GM08714 (cell line): ENCODE data around the gene KNCN.

Experiments
- H3K4me3 ChIP-seq: fragments of 200-500 bp; sonication (Bioruptor generic); 2 replicates; pipeline ENCODE4 v1.5.1; 2014; ENCODE audit warnings: mild to moderate bottlenecking, low read length, inconsistent platforms
- ZNF274 ChIP-seq: IDR thresholded peaks from 2 replicates; pipeline ENCODE4 v1.6.1; 2012; ENCODE audit warnings: mild to moderate bottlenecking, low read depth, low read length

Gene KNCN

GRCh38 chr1:46580140-46580903 lies 28.9 kb upstream of the KNCN start:
- no peak for TF ChIP-seq ZNF274
- no peak overlapping the region for H3K4me3 ChIP-seq

- no peak for TF ChIP-seq ZNF274
- no peak overlapping the region for H3K4me3 ChIP-seq
These were observed 26.2 kb upstream of the KNCN start for GRCh38 chr1:46577671-46578070.

DNA sequence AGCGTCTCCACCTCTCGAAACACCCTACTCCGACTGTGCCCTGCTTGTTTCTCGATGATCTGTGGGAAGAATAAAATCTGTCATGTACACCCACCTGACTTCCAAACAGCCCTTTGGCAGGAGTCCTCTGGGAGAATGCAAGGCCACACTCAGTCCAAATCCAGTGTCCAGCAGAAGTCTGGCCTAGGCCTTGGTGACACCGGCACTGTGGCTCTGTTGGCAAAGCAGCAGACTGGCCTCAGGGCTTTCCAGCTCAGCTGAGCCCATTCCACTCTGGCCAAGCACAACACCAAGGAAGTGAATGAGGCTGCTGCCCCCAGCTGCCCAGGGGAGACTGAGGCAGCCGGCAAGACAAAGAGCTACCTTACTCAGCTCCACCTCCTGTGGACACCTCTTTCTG lies 25.1 kb upstream of the KNCN start:
- no peak for TF ChIP-seq ZNF274
- no peak overlapping the region for H3K4me3 ChIP-seq

DNA sequence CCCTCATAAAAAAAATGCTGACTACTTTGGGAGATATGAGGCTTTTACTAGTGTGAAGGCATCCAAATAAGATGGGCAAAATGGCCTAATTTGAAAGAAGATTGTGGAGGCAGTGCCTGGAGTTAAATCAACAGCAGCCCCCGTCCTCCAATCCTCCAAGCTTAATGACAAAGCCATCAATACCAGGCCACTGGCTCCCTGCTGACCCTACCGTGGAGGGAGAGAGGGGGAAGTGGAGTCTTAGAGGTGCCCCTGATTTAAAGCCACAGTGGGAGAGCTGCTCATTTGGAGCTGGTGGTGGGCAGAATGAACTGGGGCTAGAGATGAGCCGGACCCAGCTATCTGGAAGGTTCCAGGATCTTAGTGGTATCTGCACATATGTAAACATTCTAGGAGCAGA lies 24.3 kb upstream of the KNCN start:
- TF ChIP-seq ZNF274: no peak

DNA sequence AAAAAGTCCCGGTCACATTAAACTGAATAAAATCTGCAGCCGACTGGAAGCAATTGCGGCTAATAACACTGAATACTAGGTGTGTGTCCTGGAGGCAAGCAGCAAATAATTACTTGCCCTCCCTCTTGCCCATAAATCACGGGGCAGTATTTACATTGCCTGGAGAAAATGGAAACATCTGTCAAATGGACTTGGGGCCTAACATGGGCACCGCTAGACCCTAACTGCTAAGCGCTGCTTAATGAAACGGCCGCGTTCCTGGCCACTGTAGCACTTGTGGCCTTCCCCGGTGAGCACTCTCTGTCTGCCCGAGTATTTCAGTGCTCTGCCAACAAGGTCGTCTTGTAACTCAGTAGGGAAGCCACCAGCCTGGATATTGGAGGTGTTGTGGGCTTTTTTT lies 23.9 kb upstream of the KNCN start:
- H3K4me3 ChIP-seq: no peak overlapping the region
- no peak for TF ChIP-seq ZNF274

More for the DNA sequence above, 24.3 kb upstream of the KNCN start:
- no peak overlapping the region for H3K4me3 ChIP-seq

DNA sequence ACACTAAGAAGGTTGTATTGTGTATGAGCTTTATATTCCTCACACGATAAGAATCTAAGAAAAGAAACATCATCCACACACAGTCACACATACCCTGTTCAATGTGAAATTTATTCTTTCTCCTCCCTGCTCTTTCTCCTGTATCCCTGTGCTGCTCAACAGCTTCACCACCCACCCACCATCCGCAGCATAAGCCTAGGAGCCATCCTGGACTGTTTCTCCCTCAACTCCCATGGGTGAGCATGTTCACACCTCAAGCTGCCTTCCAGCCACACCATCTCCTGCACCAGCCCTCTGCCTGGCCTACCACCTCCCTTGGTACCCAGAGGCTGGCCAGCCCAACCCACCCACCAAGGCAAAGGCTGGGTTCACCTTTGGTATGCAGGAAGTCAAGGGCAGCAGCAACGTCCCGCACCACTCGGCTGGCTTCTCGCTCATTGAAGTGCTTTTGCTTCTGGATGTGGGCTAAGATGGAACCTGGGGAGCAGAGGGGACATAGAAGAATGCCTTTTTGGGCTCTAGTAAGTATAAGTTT lies 20.3 kb upstream of the KNCN start:
- H3K4me3 ChIP-seq: no peak overlapping the region
- no peak for TF ChIP-seq ZNF274

DNA sequence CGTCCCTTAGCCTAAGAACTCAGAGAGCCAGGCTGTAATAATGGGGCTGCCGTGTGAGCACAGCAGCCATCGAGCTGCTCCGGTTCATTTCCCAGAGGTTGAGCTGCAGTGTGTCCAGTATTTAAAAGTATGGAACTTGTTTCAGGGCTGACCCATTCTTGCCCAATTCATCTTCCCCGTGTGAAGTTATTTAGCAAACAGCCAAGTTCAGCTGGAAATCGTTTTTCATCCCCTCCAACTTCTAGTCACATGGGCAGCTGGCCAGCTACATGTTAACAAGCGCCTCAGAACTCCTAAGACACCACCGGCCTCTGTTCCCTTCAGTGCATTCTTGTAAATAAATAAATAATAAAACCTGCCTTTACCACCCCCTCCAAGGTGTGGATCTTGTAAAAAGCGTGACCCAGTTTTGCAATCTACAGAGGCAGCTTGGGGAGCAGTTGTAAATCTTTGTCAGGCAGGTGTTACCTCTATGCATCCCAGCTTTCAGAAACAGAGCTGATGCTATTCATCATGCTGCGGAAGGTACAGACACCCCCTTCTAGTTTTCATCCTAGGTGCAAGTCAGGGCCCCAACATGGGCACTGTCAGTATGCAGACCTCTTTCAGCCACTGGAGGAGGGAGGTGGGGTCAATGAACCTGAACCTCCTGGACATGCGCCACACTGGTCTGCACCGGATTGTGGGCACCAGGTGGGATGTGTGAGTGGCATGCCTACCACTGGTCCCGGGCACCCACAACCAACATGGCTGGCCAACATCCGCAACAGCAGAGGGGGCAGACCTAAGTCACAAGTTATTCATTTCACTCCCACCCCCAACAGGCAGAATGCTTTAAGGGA lies 18.7 kb upstream of the KNCN start:
- TF ChIP-seq ZNF274: no peak
- no peak overlapping the region for H3K4me3 ChIP-seq

DNA sequence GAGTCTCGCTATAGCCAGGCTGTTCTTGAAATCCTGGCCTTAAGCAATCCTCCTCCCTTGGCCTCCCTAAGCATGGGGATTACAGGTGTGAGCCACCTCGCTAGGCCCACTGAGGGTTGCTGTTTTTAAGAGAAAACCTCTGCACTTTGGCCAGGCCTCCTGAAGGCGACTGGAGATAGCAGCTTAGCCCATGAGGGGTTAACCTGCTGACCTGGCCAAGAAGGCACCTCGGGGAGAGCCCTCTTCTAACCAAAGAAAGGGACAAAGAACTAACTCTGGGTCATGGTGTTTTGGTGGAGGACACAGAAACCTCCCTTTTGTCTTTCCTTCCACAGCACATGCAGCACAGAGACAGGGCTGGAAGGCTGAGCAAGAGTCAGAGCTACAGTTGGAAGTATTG lies 17.7 kb upstream of the KNCN start:
- H3K4me3 ChIP-seq: no peak overlapping the region
- no peak for TF ChIP-seq ZNF274

DNA sequence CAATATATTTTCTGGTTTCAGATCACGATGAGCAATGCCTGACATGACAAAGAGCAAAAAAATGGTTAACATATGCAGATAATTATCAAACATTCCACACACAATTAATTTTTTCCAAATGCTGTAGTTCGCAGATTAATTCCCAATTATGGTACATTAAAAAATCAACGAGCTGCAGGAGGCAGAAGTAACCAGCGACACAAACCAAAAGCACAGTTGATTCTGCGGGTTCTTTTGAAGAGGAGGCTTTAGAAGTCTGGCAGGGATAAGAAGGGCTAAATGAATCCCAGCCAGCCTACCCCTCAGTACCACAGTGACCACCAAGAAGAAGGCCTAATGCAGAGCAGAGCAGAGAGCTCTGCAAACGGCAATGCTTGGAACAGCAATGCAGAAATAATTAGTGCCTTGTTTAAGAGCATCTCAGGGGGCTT lies 17.0 kb upstream of the KNCN start:
- no peak for TF ChIP-seq ZNF274
- no peak overlapping the region for H3K4me3 ChIP-seq

GRCh38 chr1:46563341-46563740 lies 11.9 kb upstream of the KNCN start:
- no peak for TF ChIP-seq ZNF274
- H3K4me3 ChIP-seq: no peak overlapping the region

- no peak overlapping the region for H3K4me3 ChIP-seq
These were observed 11.1 kb upstream of the KNCN start for GRCh38 chr1:46562498-46562897.

DNA sequence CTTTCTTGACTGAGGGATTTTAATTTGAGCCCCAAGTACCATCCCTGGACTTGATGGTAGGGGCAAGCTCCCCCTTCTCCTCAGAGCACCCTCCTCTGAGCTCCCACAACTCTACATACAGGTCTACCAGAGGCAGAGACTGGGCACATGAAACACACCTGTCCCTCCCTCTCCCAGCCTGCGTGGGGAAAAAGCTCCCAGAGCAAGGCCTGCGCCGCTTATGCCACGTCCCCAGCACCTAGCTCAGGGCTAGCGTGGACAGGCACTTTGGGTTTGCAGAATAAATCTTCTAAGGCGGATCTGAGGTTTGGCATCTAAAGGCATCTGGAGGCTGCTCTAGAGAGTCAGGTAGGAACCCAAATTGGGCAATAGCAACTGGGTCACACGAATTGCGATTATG lies 7.5 kb upstream of the KNCN start:
- TF ChIP-seq ZNF274: no peak
- no peak overlapping the region for H3K4me3 ChIP-seq

More at GRCh38 chr1:46562498-46562897, 11.1 kb upstream of the KNCN start:
- TF ChIP-seq ZNF274: no peak

DNA sequence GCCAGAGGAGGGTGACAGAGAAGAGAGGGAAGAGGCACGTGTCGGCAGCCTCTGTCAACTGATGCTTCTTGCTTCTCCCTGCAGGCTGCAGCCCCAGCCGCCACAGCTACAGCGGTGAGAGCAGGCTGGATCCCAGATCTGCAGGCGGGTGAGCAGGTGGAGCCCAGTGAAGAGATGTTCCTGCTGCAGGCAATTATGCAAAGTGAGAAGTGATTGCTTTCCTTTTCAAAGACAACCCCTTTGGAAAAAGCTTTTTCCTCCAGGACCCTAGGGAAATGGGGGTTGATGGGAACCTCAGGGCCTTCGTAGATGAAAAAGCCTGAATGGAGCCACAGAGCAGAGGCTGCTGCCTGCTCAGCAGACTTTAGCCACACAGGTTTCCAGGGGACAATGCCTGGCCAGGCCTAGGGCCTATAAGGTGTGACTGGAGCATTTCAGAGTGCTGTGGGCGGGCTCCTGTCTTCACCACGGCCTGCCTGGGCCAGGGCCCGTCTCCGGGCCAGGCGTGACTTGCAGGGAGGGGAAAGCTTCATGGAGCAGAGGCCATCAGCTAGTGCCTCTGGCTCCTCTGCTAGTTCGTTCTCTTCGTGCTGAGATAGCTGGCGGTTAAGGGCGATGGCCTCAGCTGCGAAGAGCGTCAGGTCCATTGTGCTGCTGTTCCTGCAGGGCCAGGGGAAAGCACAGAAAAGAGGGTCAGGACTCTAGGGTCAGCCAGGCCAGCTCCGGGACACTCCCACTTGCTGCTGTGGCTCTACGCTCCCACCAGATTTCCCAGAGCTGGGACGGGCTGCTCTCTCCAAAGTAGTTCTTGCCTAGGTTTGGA lies 6.9 kb upstream of the KNCN start:
- no peak overlapping the region for H3K4me3 ChIP-seq
- TF ChIP-seq ZNF274: no peak

DNA sequence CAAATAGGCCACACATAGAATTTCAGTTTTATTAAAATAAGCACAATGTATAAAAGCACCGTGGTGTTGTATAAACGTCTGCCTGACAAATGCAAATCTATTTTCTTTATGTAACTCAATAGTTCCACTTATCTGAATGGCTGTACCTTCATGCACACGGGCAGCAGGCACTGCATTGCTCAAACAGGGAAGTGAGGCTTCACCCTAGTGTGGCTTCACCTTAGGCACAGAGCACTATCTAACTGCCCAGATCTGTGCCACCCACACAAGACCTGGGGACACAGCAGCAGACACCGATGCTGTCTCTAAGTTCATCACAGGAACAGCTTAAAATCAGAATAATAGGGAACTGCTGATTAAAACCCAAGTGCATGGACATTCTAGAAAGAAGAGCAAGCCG lies 6.0 kb upstream of the KNCN start:
- TF ChIP-seq ZNF274: no peak
- no peak overlapping the region for H3K4me3 ChIP-seq
